ENCODE results near the gene CCL3. TPM values are rescaled to one million over a fixed set of nuclear protein-coding genes. Genes with fewer than 3 reads are reported as not detected.
"Not testable (repeated sequence)": the region's sequence is repeated elsewhere in the genome, so short reads cannot be mapped to it uniquely, and the experiment has no call there.

Gene CCL3
- total RNA-seq, 1 experiment from 2014 or later: 0.98 TPM

DNA sequence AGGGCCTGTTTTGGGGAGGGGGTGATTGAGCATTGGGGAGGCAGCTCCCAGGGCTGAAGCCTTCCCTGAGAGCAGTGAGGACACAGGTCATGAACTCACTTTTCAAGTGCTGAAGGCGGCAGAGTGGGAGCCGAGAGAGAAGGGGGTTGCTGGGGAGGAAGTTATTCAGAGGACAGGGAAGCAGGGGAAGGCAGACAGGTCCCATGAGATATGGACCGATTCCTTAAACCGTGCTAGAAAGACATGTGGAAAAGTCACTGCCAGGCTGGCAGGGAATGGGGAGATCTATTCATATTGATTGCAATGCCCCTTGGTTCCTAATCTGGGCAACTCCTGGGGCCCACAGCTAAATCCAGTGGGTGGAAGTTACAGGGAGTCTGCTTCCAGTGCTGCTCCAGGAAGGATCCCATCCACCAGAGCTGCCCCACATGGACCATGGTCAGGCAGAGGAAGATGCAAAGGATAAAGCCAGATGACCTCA, 14.8 kb upstream of the CCL3 start:
- no peak overlapping the region for H2AFZ ChIP-seq (ENCODE audit: low read depth, low read length, poor library complexity, severe bottlenecking)
- H4K20me1 ChIP-seq (ENCODE audit: insufficient read depth): no peaks in the 10 kb centered on the region
- H3K27ac ChIP-seq (ENCODE audit: low read depth, low read length): no peak overlapping the region
- POLR2A ChIA-PET: no interaction called here
- H3K9me2 ChIP-seq (ENCODE audit: insufficient read depth): no peaks in the 10 kb centered on the region
- ATAC-seq (no peak), DNase-seq (ENCODE audit: low read depth, low spot score) (no peak)
- H3K36me3 ChIP-seq (ENCODE audit: control insufficient read depth in 1 of 2, insufficient read depth in 2 of 2, low read length in 2 of 2): no peaks in the 10 kb centered on the region
- H3K79me2 ChIP-seq (ENCODE audit: insufficient read depth, low read length): no peaks in the 10 kb centered on the region
- no peak overlapping the region for H3K4me3 ChIP-seq (replicated peaks in 1 of 2; ENCODE audit: low read depth in 1 of 2, low read length in 2 of 2)
- H3K27me3 ChIP-seq (ENCODE audit: insufficient read depth, low read length): 0 out of 2 replicates have a peak, but pooled peaks cover 4% of the 10 kb centered on the region
- H3K9me3 ChIP-seq (ENCODE audit: control insufficient read depth in 1 of 2, insufficient read depth in 1 of 2, low read depth in 1 of 2, low read length in 2 of 2): no peaks in the 10 kb centered on the region
- no TSS peak for BruUV-seq (replicated peaks)
- no peak overlapping the region for H3K4me2 ChIP-seq (ENCODE audit: low read length)
- no peak for TF ChIP-seq ZNF274 (IDR thresholded peaks at IDR 0.05; ENCODE audit: low read depth, low read length)
- TF ChIP-seq SRF (IDR thresholded peaks at IDR 0.05; ENCODE audit: low read depth): no peak
- no peak for TF ChIP-seq EZH2 (IDR thresholded peaks at IDR 0.05)
- no peak for TF ChIP-seq SP1 (IDR thresholded peaks at IDR 0.05; ENCODE audit: low read depth)
- no peak for TF ChIP-seq CEBPB (IDR thresholded peaks at IDR 0.05; ENCODE audit: low read depth)
- no peak for TF ChIP-seq TCF7L2 (IDR thresholded peaks at IDR 0.05; ENCODE audit: borderline replicate concordance, extremely low read depth, insufficient read depth, insufficient read length)
- TF ChIP-seq FOSL1 (IDR thresholded peaks at IDR 0.05; ENCODE audit: low read depth): no peak
- TF ChIP-seq ZFX (IDR thresholded peaks at IDR 0.05): no peak
- TF ChIP-seq EGR1 (IDR thresholded peaks at IDR 0.05; ENCODE audit: low read depth): no peak
- no peak for TF ChIP-seq JUND (IDR thresholded peaks at IDR 0.05)
- RAD21 ChIA-PET (ENCODE audit: low non-redundant PET in 1 of 2, low total read pairs in 2 of 2, uncharacterized antibody in 2 of 2, unreplicated experiment in 2 of 2): no interaction called here
- no peak overlapping the region for H3K9ac ChIP-seq (ENCODE audit: low read length)
- CTCF ChIA-PET: no interaction called here
- intact Hi-C loops (cut with micrococcal nuclease): no loop called here
- H3K4me1 ChIP-seq (ENCODE audit: control insufficient read depth in 1 of 2, insufficient read depth in 2 of 2, low read length in 2 of 2): no peaks in the 10 kb centered on the region

DNA sequence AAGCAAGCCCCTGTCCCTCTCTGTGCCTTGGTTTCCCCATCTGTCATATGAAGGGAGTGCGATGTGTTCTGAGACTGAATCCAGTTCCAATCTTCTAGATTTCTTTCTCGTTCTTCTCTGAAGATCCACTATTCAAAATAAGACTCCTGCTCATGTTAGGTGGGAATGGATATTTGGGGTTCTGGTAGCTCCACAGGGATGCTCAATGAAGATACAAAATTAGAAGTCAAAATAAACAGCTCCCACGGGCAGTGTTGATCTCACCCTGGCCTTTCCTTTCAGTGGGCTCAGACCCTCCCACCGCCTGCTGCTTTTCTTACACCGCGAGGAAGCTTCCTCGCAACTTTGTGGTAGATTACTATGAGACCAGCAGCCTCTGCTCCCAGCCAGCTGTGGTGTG, 14.3 kb upstream of the CCL3 start:
- intact Hi-C loops (cut with micrococcal nuclease); H3K4me3 ChIP-seq (replicated peaks in 1 of 2; ENCODE audit: low read depth in 1 of 2, low read length in 2 of 2); ATAC-seq; CTCF ChIA-PET; H3K4me1 ChIP-seq (ENCODE audit: control insufficient read depth in 1 of 2, insufficient read depth in 2 of 2, low read length in 2 of 2); H3K9me3 ChIP-seq (ENCODE audit: control insufficient read depth in 1 of 2, insufficient read depth in 1 of 2, low read depth in 1 of 2, low read length in 2 of 2); H3K9ac ChIP-seq (ENCODE audit: low read length); H3K4me2 ChIP-seq (ENCODE audit: low read length); RAD21 ChIA-PET (ENCODE audit: low non-redundant PET in 1 of 2, low total read pairs in 2 of 2, uncharacterized antibody in 2 of 2, unreplicated experiment in 2 of 2); H3K79me2 ChIP-seq (ENCODE audit: insufficient read depth, low read length); H4K20me1 ChIP-seq (ENCODE audit: insufficient read depth); H2AFZ ChIP-seq (ENCODE audit: low read depth, low read length, poor library complexity, severe bottlenecking); BruUV-seq (replicated peaks); H3K27me3 ChIP-seq (ENCODE audit: insufficient read depth, low read length); POLR2A ChIA-PET; DNase-seq (ENCODE audit: low read depth, low spot score); H3K27ac ChIP-seq (ENCODE audit: low read depth, low read length); H3K36me3 ChIP-seq (ENCODE audit: control insufficient read depth in 1 of 2, insufficient read depth in 2 of 2, low read length in 2 of 2); H3K9me2 ChIP-seq (ENCODE audit: insufficient read depth): not testable (repeated sequence)

DNA sequence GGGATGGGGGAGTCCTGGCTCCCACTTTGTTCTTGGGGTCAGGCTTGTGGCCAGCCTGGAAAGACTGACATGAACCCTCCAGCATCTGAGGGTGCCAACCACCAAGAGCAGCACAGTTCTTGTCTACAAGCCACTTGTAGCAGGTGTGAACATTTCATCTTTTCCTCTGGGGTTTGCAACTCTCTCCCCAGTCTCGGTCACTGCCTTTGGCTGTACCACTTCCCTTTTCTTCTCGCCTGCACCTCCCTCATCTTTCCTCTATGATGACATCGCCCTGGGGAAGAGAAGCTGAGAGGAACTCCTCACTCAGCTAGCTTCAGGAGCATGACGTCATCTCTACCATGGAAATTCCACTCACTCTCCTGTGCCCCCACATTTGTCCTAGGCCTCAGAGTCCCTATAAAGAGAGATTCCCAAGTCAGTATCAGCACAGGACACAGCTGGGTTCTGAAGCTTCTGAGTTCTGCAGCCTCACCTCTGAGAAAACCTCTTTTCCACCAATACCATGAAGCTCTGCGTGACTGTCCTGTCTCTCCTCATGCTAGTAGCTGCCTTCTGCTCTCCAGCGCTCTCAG, 13.5 kb upstream of the CCL3 start, which contains the start of gene CCL4:
CCL4 (plus strand) TSS at position 427 of the 575 bp plus-strand sequence; CDS start at position 506, 79 bp downstream.
- CTCF ChIA-PET; H3K4me1 ChIP-seq (ENCODE audit: control insufficient read depth in 1 of 2, insufficient read depth in 2 of 2, low read length in 2 of 2); H3K9me2 ChIP-seq (ENCODE audit: insufficient read depth); H2AFZ ChIP-seq (ENCODE audit: low read depth, low read length, poor library complexity, severe bottlenecking); H3K79me2 ChIP-seq (ENCODE audit: insufficient read depth, low read length); H3K36me3 ChIP-seq (ENCODE audit: control insufficient read depth in 1 of 2, insufficient read depth in 2 of 2, low read length in 2 of 2); DNase-seq (ENCODE audit: low read depth, low spot score); POLR2A ChIA-PET; H3K27me3 ChIP-seq (ENCODE audit: insufficient read depth, low read length); H3K9me3 ChIP-seq (ENCODE audit: control insufficient read depth in 1 of 2, insufficient read depth in 1 of 2, low read depth in 1 of 2, low read length in 2 of 2); H3K9ac ChIP-seq (ENCODE audit: low read length); H4K20me1 ChIP-seq (ENCODE audit: insufficient read depth); H3K4me2 ChIP-seq (ENCODE audit: low read length); RAD21 ChIA-PET (ENCODE audit: low non-redundant PET in 1 of 2, low total read pairs in 2 of 2, uncharacterized antibody in 2 of 2, unreplicated experiment in 2 of 2); H3K27ac ChIP-seq (ENCODE audit: low read depth, low read length); ATAC-seq; intact Hi-C loops (cut with micrococcal nuclease); BruUV-seq (replicated peaks); H3K4me3 ChIP-seq (replicated peaks in 1 of 2; ENCODE audit: low read depth in 1 of 2, low read length in 2 of 2): not testable (repeated sequence)

DNA sequence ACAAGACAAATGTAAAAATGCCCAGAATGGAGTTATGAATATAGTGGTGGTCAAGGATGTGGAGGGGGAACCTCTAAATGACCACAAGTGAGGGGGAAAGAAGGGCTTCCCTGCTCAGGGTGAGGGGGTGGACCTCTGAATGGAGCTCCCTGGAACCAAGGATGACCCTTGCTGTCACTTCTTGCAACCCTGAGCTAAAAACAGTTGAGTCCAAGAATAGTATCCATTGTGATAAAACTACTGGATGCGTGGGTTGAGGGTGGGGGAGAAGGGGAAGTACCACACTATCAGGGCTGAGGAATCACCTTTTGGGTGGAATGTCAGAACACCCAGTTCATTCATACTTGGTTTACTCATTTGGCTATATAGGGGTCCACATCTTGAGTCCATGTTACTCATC, 9.1 kb upstream of the CCL3 start:
- H3K9ac ChIP-seq (ENCODE audit: low read length); H3K4me2 ChIP-seq (ENCODE audit: low read length); H4K20me1 ChIP-seq (ENCODE audit: insufficient read depth); ATAC-seq; H3K27ac ChIP-seq (ENCODE audit: low read depth, low read length); BruUV-seq (replicated peaks); H3K27me3 ChIP-seq (ENCODE audit: insufficient read depth, low read length); CTCF ChIA-PET; H3K4me3 ChIP-seq (replicated peaks in 1 of 2; ENCODE audit: low read depth in 1 of 2, low read length in 2 of 2); H3K36me3 ChIP-seq (ENCODE audit: control insufficient read depth in 1 of 2, insufficient read depth in 2 of 2, low read length in 2 of 2); H2AFZ ChIP-seq (ENCODE audit: low read depth, low read length, poor library complexity, severe bottlenecking); H3K4me1 ChIP-seq (ENCODE audit: control insufficient read depth in 1 of 2, insufficient read depth in 2 of 2, low read length in 2 of 2); H3K9me2 ChIP-seq (ENCODE audit: insufficient read depth); DNase-seq (ENCODE audit: low read depth, low spot score); H3K9me3 ChIP-seq (ENCODE audit: control insufficient read depth in 1 of 2, insufficient read depth in 1 of 2, low read depth in 1 of 2, low read length in 2 of 2); POLR2A ChIA-PET; intact Hi-C loops (cut with micrococcal nuclease); H3K79me2 ChIP-seq (ENCODE audit: insufficient read depth, low read length); RAD21 ChIA-PET (ENCODE audit: low non-redundant PET in 1 of 2, low total read pairs in 2 of 2, uncharacterized antibody in 2 of 2, unreplicated experiment in 2 of 2): not testable (repeated sequence)
